Ascending aorta (tissue), 2 donors: ENCODE data around the gene ADAM19. TPM values are rescaled to one million over a fixed set of nuclear protein-coding genes. Genes with fewer than 3 reads are reported as not detected.

Experiments
- DNase-seq, 2 donors: peaks; one replicate each; pipeline ENCODE4 v3.0.0-alpha.2; 2019; ENCODE audit warnings: low spot score in 2 of 2
- H3K27ac ChIP-seq, 2 donors: fragments of 200-600 bp; sonication (generic); one replicate each; pipeline ENCODE4 v1.5.1; 2016 to 2017; ENCODE audit warnings: mild to moderate bottlenecking in 1 of 2
- H3K27me3 ChIP-seq: fragments of 200-600 bp; sonication (generic); one replicate; pipeline ENCODE4 v1.5.1; 2017
- H3K36me3 ChIP-seq, 2 donors: fragments of 200-600 bp; sonication (generic); one replicate each; pipeline ENCODE4 v1.5.1; 2016
- H3K4me1 ChIP-seq, 2 donors: fragments of 200-600 bp; sonication (generic); one replicate each; pipeline ENCODE4 v1.5.1; 2016 to 2017; ENCODE audit warnings: mild to moderate bottlenecking in 1 of 2
- H3K4me3 ChIP-seq, 2 donors: fragments of 200-600 bp; sonication (generic); one replicate each; pipeline ENCODE4 v1.5.1; 2016 to 2017; ENCODE audit warnings: mild to moderate bottlenecking in 1 of 2
- H3K9me3 ChIP-seq, 2 donors: fragments of 200-600 bp; sonication (generic); one replicate each; pipeline ENCODE4 v1.5.1; 2016
- intact Hi-C: fragments of 100-400 bp; cut with DNase I; formaldehyde crosslinking; loops from one replicate; pipeline ENCODE4 v1.15.1; 2023
- total RNA-seq: library from RNA; depleted of rRNA; stranded (reverse); fragments of >200 nt; gene quantifications from one replicate; pipeline ENCODE4 v1.1.0, GENCODE V29; 2016
- TF ChIP-seq, protein P1 (sequence below), 3 experiments: fragments of 200-600 bp in 2 of 3; fragments of 450-650 bp in 1 of 3; sonication (generic) in 2 of 3; IDR thresholded peaks; one replicate each; pipeline ENCODE4 v1.5.1; 2016 to 2019; ENCODE audit warnings: antibody characterized with exemption in 3 of 3, mild to moderate bottlenecking in 1 of 3, moderate library complexity in 1 of 3

ADAM19 gene
- total RNA-seq, 1 donor from 2014 or later = 11.7 TPM

DNA sequence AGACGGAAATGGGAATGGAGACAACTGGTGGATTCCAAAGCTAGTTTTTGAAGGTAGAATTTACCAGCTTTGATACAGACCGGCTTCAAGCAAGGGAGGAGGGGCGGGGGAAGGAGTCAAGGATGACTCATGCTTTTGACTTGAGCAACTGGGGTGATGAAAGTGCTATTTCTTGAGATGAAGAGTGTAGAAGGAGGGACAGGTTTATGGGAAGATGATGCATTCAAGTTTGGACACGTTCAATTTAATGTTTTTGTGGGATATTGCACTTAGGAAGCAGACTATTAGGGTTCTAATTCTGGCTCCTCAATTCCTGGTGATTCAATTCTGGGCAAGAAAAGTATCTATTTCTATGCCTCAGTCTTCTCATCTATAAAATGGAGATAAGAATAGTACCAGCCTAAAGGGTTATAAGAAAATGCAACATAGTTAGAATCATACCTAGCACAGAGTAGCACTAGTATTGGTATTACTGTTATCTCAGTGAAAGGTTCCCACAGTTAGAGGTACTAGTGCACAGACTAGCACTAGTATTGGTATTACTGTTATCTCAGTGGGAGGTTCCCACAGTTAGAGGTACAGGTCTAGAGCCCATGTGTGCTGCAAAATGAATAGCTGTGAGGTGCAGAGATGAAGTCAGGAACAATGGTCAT lies 110.9 kb downstream of the ADAM19 start:
- intact Hi-C loops = loop anchor here (5.0 kb wide), 1 partner anchor 77 kb away; no protein-coding TSS in a partner anchor
- peak in 1 of 2 donors; percentile 87 for DNase-seq

DNA sequence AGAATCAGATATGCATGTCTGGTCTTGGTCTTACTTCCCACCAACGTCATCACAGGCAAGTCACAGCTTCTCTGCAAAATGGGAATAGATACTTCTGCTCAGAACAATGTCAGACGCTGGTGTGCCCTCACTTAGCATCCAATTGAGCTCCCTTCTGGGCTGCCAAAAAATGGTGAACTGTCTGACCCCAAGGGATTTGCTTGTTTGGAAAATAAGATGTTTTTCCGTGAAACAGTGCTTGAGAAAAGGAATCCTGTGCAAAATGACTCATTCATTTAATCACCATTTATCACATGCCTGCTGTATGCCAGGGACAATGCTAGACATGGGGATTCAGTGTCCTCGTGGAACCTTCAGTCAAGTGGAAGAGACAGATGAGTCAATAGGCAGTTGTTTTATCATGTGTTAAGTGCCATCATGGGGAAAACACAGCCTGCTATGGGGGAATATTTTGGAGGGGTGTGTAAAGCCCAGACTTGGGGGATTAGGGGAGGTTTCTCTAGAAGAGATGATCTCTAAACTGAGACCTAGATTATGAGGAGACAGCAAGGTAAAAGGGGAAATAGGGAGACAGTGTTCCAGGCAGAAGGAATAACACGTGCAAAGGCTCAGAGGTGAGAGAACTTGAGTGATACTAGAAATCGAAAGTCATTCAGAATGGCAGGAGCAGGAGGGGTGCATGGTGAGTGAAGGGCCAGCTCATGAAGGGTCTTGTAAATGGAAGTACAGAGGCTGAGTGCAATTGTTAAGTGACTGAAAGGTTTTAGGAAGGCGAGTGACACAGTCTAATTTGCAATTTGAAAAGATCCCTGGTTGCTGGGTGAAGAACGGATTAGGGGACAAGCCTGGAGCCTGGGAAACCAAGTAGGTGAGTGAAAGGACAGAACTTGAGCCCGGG lies 111.7 kb downstream of the ADAM19 start:
- H3K4me1 ChIP-seq = peaks cover 0 to 7% of the 10 kb centered on the region in 2 donors
- H3K27ac ChIP-seq = peak overlapping the region in 1 of 2 donors; percentile 5
- no peak overlapping the region for H3K4me3 ChIP-seq
- no peaks in the 10 kb centered on the region for H3K9me3 ChIP-seq
- no peaks in the 10 kb centered on the region for H3K27me3 ChIP-seq
- no peaks in the 10 kb centered on the region for H3K36me3 ChIP-seq
- intact Hi-C loops = loop anchor here (5.0 kb wide), 1 partner anchor 77 kb away; no protein-coding TSS in a partner anchor
- DNase-seq = no peak
- TF ChIP-seq, protein P1, sequence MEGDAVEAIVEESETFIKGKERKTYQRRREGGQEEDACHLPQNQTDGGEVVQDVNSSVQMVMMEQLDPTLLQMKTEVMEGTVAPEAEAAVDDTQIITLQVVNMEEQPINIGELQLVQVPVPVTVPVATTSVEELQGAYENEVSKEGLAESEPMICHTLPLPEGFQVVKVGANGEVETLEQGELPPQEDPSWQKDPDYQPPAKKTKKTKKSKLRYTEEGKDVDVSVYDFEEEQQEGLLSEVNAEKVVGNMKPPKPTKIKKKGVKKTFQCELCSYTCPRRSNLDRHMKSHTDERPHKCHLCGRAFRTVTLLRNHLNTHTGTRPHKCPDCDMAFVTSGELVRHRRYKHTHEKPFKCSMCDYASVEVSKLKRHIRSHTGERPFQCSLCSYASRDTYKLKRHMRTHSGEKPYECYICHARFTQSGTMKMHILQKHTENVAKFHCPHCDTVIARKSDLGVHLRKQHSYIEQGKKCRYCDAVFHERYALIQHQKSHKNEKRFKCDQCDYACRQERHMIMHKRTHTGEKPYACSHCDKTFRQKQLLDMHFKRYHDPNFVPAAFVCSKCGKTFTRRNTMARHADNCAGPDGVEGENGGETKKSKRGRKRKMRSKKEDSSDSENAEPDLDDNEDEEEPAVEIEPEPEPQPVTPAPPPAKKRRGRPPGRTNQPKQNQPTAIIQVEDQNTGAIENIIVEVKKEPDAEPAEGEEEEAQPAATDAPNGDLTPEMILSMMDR (IDR thresholded peaks at IDR 0.05) = no peak

More for the DNA sequence above, 110.9 kb downstream of the ADAM19 start:
- Histone ChIP-seq H3K27ac (peak overlapping the region in 1 of 2 donors; percentile 5), H3K4me3 (no peak overlapping the region), H3K27me3 (no peaks in the 10 kb centered on the region), H3K36me3 (no peaks in the 10 kb centered on the region), H3K9me3 (no peaks in the 10 kb centered on the region), H3K4me1 (peaks cover 0 to 7% of the 10 kb centered on the region in 2 donors)
- TF ChIP-seq, protein P1 (IDR thresholded peaks at IDR 0.05) = no peak

GRCh38 chr5:157463081-157463480 lies 112.5 kb downstream of the ADAM19 start:
- no peak overlapping the region for H3K27ac ChIP-seq
- no peaks in the 10 kb centered on the region for H3K27me3 ChIP-seq
- H3K4me1 ChIP-seq = peaks cover 0 to 7% of the 10 kb centered on the region in 2 donors
- H3K36me3 ChIP-seq = no peaks in the 10 kb centered on the region
- H3K9me3 ChIP-seq = no peaks in the 10 kb centered on the region
- TF ChIP-seq, protein P1 (IDR thresholded peaks at IDR 0.05) = no peak
- intact Hi-C loops = loop anchor here (5.0 kb wide), 1 partner anchor 76 kb away; no protein-coding TSS in a partner anchor
- no peak for DNase-seq
- H3K4me3 ChIP-seq = no peak overlapping the region

DNA sequence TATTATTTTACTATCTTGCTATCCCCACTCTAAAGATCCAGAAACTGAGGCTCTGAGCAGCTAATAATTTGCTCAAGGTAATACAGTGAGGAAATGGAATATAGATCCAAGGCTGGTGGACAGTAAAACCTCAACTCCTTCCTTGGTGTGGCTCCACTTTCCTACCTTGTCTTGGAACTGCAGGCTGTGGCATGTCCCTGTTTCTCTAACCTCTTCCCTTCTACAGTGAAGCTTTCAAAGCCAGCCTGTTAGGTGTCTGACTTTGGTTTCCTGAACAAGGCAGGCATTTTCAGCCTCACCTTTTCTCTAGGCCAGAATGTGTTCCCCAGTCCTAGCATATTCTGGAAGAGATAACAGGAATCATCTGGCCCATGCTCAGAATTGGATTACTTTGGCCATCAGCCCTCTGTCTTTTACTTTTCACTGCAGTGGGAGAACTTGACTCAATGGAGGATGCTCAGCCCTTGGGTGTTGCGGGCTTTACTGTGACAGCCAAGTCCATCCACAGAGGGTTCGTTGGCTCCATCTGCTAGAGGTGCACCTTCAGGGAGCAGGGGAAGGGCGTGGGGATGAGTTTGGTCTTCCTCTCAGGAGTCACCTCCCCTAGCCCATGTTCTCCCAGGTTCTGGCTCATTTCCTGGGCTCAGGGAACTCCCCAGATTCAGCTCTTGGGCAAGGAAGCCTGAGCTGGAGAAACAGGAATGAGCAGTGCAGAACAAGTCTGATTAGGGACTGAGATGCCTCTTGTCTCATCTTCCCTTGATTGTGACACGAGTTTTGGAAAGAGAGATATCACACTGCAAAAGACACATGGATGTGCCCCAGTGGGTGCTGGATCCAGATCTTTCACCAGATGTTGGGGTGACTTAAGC lies 114.4 kb downstream of the ADAM19 start:
- TF ChIP-seq, protein P1 (IDR thresholded peaks at IDR 0.05) = no peak
- Histone ChIP-seq H3K36me3 (no peaks in the 10 kb centered on the region), H3K4me1 (peaks cover 0 to 7% of the 10 kb centered on the region in 2 donors), H3K27me3 (no peaks in the 10 kb centered on the region), H3K4me3 (no peak overlapping the region), H3K9me3 (no peaks in the 10 kb centered on the region), H3K27ac (no peak overlapping the region)
- no peak for DNase-seq
- intact Hi-C loops = loop anchor here (5.0 kb wide), 1 partner anchor 74 kb away; no protein-coding TSS in a partner anchor
